CD4-positive, CD25-positive, alpha-beta regulatory T cell (primary cell): Measurements from ENCODE around the gene AP3S2. TPM values are rescaled to one million over a fixed set of nuclear protein-coding genes. Genes with fewer than 3 reads are reported as not detected.

Experiments used
- ATAC-seq, 2 donors: fragments of 150-1000 bp; cut with Tn5 transposase; one replicate each; pipeline ENCODE4 v1.10.0; 2021; ENCODE audit warnings: low read depth in 2 of 2, moderate number of reproducible peaks in 2 of 2, moderate library complexity in 1 of 2
- DNase-seq, 3 donors: peaks; one replicate each; pipeline versions ENCODE4 v3.0.0 to v3.0.0-alpha.2; 2012 to 2022; ENCODE audit warnings: mixed read lengths in 1 of 3
- H3K27ac ChIP-seq: one replicate; pipeline ENCODE4 v1.7.0; 2013; ENCODE audit warnings: mild to moderate bottlenecking, low read length; ENCODE audit not compliant: insufficient read depth, poor library complexity, severe bottlenecking
- H3K27me3 ChIP-seq: one replicate; pipeline ENCODE4 v1.7.0; 2013; ENCODE audit warnings: low read length; ENCODE audit not compliant: control insufficient read depth, insufficient read depth
- H3K36me3 ChIP-seq: one replicate; pipeline ENCODE4 v1.7.0; 2013; ENCODE audit warnings: mild to moderate bottlenecking, low read length, moderate library complexity; ENCODE audit not compliant: control insufficient read depth, insufficient read depth
- H3K4me1 ChIP-seq: 2 replicates; pipeline ENCODE4 v1.7.0; 2013; ENCODE audit warnings: mild to moderate bottlenecking, low read length; ENCODE audit not compliant: insufficient read depth, control insufficient read depth, poor library complexity, severe bottlenecking
- H3K4me3 ChIP-seq: one replicate; pipeline ENCODE4 v1.7.0; 2013; ENCODE audit warnings: low read depth, mild to moderate bottlenecking, low read length, moderate library complexity
- H3K9me3 ChIP-seq, 2 experiments: 1 replicate in 1 of 2; 2 replicates in 1 of 2; pipeline ENCODE4 v1.7.0; 2013; ENCODE audit warnings: low read length in 2 of 2, mild to moderate bottlenecking in 1 of 2, moderate library complexity in 1 of 2; ENCODE audit not compliant: control insufficient read depth in 2 of 2
- H3K27ac Mint-ChIP-seq, 3 donors: one replicate each; pipeline ENCODE4 v1.8.0; 2020 to 2022; ENCODE audit warnings: mild to moderate bottlenecking in 3 of 3, mixed read lengths in 3 of 3, moderate library complexity in 2 of 3
- H3K27me3 Mint-ChIP-seq: one replicate; pipeline ENCODE4 v1.8.0; 2022; ENCODE audit warnings: mild to moderate bottlenecking, mixed read lengths
- H3K36me3 Mint-ChIP-seq: one replicate; pipeline ENCODE4 v1.8.0; 2020; ENCODE audit warnings: mixed read lengths
- H3K4me1 Mint-ChIP-seq, 4 donors: one replicate each; pipeline ENCODE4 v1.8.0; 2020 to 2022; ENCODE audit warnings: mixed read lengths in 4 of 4, mild to moderate bottlenecking in 1 of 4
- H3K4me3 Mint-ChIP-seq, 4 donors: one replicate each; pipeline ENCODE4 v1.8.0; 2020 to 2022; ENCODE audit warnings: mild to moderate bottlenecking in 4 of 4, mixed read lengths in 4 of 4, moderate library complexity in 3 of 4
- H3K9me3 Mint-ChIP-seq, 7 donors: one replicate each; pipeline ENCODE4 v1.8.0; 2020 to 2022; ENCODE audit warnings: mixed read lengths in 7 of 7, mild to moderate bottlenecking in 3 of 7, moderate library complexity in 2 of 7
- polyA plus RNA-seq, 4 donors: library from polyadenylated mRNA; unstranded; fragments of 300-500 nt; fragmentation: Illumina TruSeq; gene quantifications; one replicate each; pipeline ENCODE4 v1.2.3, GENCODE V29; 2021
- total RNA-seq: library from RNA; stranded (reverse); gene quantifications from one replicate; pipeline ENCODE4 v1.2.3, GENCODE V29; 2022

Gene AP3S2
- total and polyA plus RNA-seq, 5 donors from 2014 or later = 25.4 to 48.5 (median 30.3) TPM

DNA sequence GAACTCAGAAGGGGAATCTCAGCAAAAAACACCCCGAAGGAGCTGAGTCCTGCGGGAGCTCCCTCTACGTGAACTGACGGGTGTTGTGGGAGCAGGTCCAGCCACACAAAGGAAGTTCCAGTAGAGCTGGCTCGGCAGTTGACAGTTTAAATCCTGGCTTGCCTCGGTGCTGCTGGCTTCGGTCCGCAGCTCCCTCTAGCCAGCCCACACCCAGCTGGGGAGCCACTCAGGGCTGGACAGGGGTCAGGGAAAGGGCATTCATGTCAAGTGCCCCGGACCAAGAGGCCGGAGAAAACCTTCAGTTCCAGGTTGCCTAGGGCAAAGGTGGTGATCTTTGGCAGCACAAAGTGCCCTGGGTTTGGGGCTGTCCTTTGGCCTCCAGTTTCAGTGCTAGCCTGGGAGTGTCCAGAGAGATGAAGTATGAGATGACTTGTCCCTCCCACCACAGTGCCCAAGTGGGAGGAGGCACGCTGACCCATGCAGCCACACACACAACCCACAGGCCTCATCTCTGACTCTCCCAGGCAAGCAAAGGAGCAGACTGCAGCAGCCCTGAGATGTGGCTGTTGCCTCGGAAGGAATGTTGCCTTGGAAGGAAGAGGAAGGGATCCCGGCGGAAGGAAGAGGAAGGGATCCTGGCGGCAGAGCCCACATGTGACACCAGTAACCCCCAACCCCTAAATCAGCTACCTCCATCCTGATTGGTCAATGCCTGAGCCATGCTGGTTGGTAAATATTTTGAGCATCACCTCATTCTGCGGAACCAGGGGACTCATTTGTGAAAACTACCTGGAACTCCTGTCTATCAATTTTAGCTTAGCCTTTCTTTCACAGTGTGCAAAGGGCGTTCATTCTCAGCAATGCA is 65.3 kb downstream of the AP3S2 start:
- Mint-ChIP-seq H3K27me3 (no peaks in the 10 kb centered on the region), H3K9me3 (no peaks in the 10 kb centered on the region), H3K27ac (no peak overlapping the region), H3K36me3 (peaks cover 17% of the 10 kb centered on the region), H3K4me3 (no peak overlapping the region), H3K4me1 (no peaks in the 10 kb centered on the region)
- DNase-seq (no peak), ATAC-seq (no peak)
- no peaks in the 10 kb centered on the region for H3K9me3 ChIP-seq
- no peaks in the 10 kb centered on the region for H3K27me3 ChIP-seq
- no peaks in the 10 kb centered on the region for H3K4me1 ChIP-seq
- no peak overlapping the region for H3K4me3 ChIP-seq
- H3K36me3 ChIP-seq = peaks cover 7% of the 10 kb centered on the region
- H3K27ac ChIP-seq = no peak overlapping the region

GRCh38 chr15:89827829-89828228 is 66.0 kb downstream of the AP3S2 start:
- Mint-ChIP-seq H3K27ac (peak overlapping the region in 1 of 3 donors; percentile 55), H3K4me1 (no peaks in the 10 kb centered on the region), H3K4me3 (no peak overlapping the region), H3K9me3 (no peaks in the 10 kb centered on the region), H3K36me3 (peaks cover 10% of the 10 kb centered on the region), H3K27me3 (no peaks in the 10 kb centered on the region)
- DNase-seq (no peak), ATAC-seq (no peak)
- H3K4me3 ChIP-seq = no peak overlapping the region
- H3K27ac ChIP-seq = no peak overlapping the region
- H3K36me3 ChIP-seq = peaks cover 2% of the 10 kb centered on the region
- H3K4me1 ChIP-seq = no peaks in the 10 kb centered on the region
- H3K27me3 ChIP-seq = no peaks in the 10 kb centered on the region
- no peaks in the 10 kb centered on the region for H3K9me3 ChIP-seq

GRCh38 chr15:89826671-89827655 is 66.8 kb downstream of the AP3S2 start:
- Mint-ChIP-seq H3K9me3 (no peaks in the 10 kb centered on the region), H3K27ac (peak overlapping the region in 1 of 3 donors; percentile 56), H3K36me3 (peaks cover 6% of the 10 kb centered on the region), H3K4me1 (no peaks in the 10 kb centered on the region), H3K27me3 (no peaks in the 10 kb centered on the region), H3K4me3 (no peak overlapping the region)
- H3K27ac ChIP-seq = no peak overlapping the region
- no peaks in the 10 kb centered on the region for H3K27me3 ChIP-seq
- ATAC-seq = no peak
- H3K4me3 ChIP-seq = no peak overlapping the region
- no peaks in the 10 kb centered on the region for H3K9me3 ChIP-seq
- H3K36me3 ChIP-seq = no peaks in the 10 kb centered on the region
- no peak for DNase-seq
- no peaks in the 10 kb centered on the region for H3K4me1 ChIP-seq

GRCh38 chr15:89825271-89825940 is 68.4 kb downstream of the AP3S2 start:
- Histone ChIP-seq H3K27me3 (peaks cover 4% of the 10 kb centered on the region), H3K36me3 (no peaks in the 10 kb centered on the region), H3K9me3 (no peaks in the 10 kb centered on the region), H3K27ac (no peak overlapping the region), H3K4me3 (no peak overlapping the region), H3K4me1 (no peaks in the 10 kb centered on the region)
- no peaks in the 10 kb centered on the region for H3K27me3 Mint-ChIP-seq
- H3K9me3 Mint-ChIP-seq = no peaks in the 10 kb centered on the region
- H3K36me3 Mint-ChIP-seq = no peaks in the 10 kb centered on the region
- no peaks in the 10 kb centered on the region for H3K4me1 Mint-ChIP-seq
- DNase-seq (no peak), ATAC-seq (no peak)
- no peak overlapping the region for H3K4me3 Mint-ChIP-seq
- H3K27ac Mint-ChIP-seq = no peak overlapping the region

DNA sequence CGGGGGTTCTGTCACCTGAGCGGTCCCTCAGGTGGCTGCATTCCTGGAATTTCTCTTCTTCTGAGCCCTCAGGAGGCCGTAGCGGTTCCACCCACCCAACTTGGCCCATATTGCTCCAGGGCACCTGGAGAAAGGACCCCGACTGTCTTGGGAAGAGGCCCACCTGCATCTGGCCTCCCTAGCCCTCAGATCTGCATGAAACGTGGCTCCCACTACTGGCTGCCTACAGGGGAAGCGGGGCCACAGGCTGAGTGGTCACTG is 69.3 kb downstream of the AP3S2 start:
- no peak overlapping the region for H3K27ac Mint-ChIP-seq
- H3K4me1 Mint-ChIP-seq = no peaks in the 10 kb centered on the region
- Histone ChIP-seq H3K4me1 (no peaks in the 10 kb centered on the region), H3K36me3 (no peaks in the 10 kb centered on the region), H3K27ac (no peak overlapping the region), H3K9me3 (no peaks in the 10 kb centered on the region), H3K27me3 (peaks cover 4% of the 10 kb centered on the region), H3K4me3 (no peak overlapping the region)
- H3K27me3 Mint-ChIP-seq = peaks cover under 1% of the 10 kb centered on the region
- no peaks in the 10 kb centered on the region for H3K9me3 Mint-ChIP-seq
- H3K4me3 Mint-ChIP-seq = no peak overlapping the region
- ATAC-seq (no peak), DNase-seq (no peak)
- no peaks in the 10 kb centered on the region for H3K36me3 Mint-ChIP-seq

DNA sequence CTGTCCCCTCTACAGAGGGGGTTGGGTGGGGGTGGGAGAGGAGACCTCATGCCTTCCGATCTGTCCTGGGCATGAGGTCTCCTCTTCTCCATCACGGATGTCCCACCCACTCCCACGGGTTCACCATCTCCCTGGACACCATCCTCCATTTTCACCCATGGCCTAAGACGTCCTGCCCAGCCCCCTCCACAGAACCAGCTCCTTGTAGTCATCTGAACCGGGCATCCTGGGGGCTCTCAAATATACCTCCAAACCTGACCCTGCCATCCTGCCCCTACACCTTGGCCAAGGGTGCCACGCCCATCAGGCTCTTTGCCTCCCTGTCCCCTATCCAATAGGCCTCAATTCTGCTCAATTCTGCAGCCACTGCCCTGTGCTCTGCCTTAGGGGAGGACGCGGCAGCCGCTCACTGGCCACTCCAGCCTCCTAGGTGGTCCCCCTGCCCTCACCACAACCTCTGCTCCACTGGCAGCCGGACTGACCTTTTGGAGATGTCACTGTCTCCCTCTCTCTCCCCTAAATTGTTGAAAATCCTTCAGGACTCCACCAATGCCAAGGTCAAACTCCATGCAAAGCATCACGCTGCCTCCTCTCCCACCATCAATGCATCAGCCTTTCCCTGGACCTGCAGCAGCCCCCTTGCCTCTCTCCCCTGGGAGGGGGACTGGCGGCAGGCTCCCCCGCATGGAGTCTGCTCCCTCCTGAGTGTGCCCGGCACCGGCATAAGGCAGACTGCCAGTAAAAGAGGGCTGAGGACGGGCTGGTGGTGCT is 69.8 kb downstream of the AP3S2 start:
- no peaks in the 10 kb centered on the region for H3K9me3 ChIP-seq
- Mint-ChIP-seq H3K27ac (no peak overlapping the region), H3K9me3 (no peaks in the 10 kb centered on the region), H3K4me1 (no peaks in the 10 kb centered on the region), H3K27me3 (peaks cover 6% of the 10 kb centered on the region), H3K36me3 (no peaks in the 10 kb centered on the region), H3K4me3 (no peak overlapping the region)
- DNase-seq = no peak
- no peak for ATAC-seq
- H3K4me1 ChIP-seq = no peaks in the 10 kb centered on the region
- H3K27ac ChIP-seq = no peak overlapping the region
- no peaks in the 10 kb centered on the region for H3K36me3 ChIP-seq
- H3K4me3 ChIP-seq = no peak overlapping the region
- peaks cover 4% of the 10 kb centered on the region for H3K27me3 ChIP-seq

DNA sequence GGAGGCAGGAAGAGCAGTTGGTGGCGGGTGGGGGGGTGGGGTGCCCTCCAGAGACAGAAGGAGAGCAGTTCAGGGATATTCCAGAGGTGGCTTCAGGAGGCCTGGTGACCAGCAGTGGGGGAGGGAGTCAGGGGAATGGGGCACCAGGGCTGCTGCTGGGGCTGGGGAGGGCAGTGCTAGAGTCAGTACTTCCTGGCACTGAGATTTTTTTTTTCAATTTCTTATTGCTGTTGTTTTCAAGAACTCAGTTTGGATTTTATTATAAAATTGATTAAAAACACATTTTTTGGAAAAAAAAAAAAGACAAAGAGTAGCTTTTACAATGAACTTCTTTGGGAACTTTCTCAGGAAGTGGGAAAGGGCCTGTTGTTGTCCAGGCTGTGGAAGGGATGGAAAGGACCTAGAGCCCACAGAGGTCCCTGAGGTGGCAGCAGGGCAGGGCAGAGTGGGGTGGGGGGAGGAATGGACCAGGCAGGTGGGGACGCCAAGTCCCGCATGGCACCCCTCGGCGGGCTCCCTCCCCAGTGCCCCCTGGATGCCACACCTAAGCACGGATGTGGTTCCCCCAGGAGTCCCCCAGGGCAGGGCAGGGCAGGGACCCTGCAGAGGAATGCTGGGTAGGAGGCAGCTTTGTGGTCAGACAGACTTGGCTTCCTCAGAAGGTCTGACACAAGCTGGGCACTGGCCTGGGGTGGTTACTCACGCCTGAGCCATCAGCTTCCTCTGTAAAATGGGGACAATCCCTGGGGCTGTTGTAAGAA is 70.7 kb downstream of the AP3S2 start:
- H3K36me3 Mint-ChIP-seq = no peaks in the 10 kb centered on the region
- ATAC-seq (no peak), DNase-seq (no peak)
- no peaks in the 10 kb centered on the region for H3K4me1 Mint-ChIP-seq
- no peak overlapping the region for H3K4me3 ChIP-seq
- no peak overlapping the region for H3K27ac ChIP-seq
- H3K9me3 Mint-ChIP-seq = no peaks in the 10 kb centered on the region
- no peak overlapping the region for H3K27ac Mint-ChIP-seq
- H3K4me3 Mint-ChIP-seq = no peak overlapping the region
- H3K27me3 ChIP-seq = peaks cover 4% of the 10 kb centered on the region
- peaks cover 9% of the 10 kb centered on the region for H3K27me3 Mint-ChIP-seq
- H3K9me3 ChIP-seq = no peaks in the 10 kb centered on the region
- no peaks in the 10 kb centered on the region for H3K36me3 ChIP-seq
- H3K4me1 ChIP-seq = no peaks in the 10 kb centered on the region
